ENCODE results near the gene PAX8. TPM values are rescaled to one million over a fixed set of nuclear protein-coding genes. Genes with fewer than 3 reads are reported as not detected.

The PAX8 gene
- total and polyA plus RNA-seq, 2 experiments from 2014 or later = 5.8 to 13.1 TPM

- H3K36me3 ChIP-seq (ENCODE audit: low read depth) = no peaks in the 10 kb centered on the region
- no peak for DNase-seq
- H3K27ac ChIP-seq = no peak overlapping the region
- no peak overlapping the region for H3K4me3 ChIP-seq
- 28 to 43% methylated on average over 5 of the region's 5 CpGs for WGBS, 2 experiments (ENCODE audit: low coverage in 1 of 2, low lambda C conversion rate in 2 of 2, missing lambda C conversion rate in 2 of 2)
- no peaks in the 10 kb centered on the region for H3K9me2 ChIP-seq (ENCODE audit: insufficient read depth)
- H3K9ac ChIP-seq = no peak overlapping the region
- H3F3A ChIP-seq (ENCODE audit: insufficient read depth) = no peaks in the 10 kb centered on the region; the same call in 1 of the 2 replicates
- in situ Hi-C loops (cut with MboI) = loop anchor here (25.0 kb wide), 1 partner anchor 90 kb away; no protein-coding TSS in a partner anchor
- H3K27me3 ChIP-seq (replicated peaks; ENCODE audit: insufficient read depth) = peaks cover 51% of the 10 kb centered on the region
- no peaks in the 10 kb centered on the region for H3K9me3 ChIP-seq (ENCODE audit: low read depth)
- no peaks in the 10 kb centered on the region for H4K20me1 ChIP-seq (ENCODE audit: insufficient read depth)
- no peaks in the 10 kb centered on the region for H3K79me2 ChIP-seq (ENCODE audit: insufficient read depth)
- no peak overlapping the region for H3K4me2 ChIP-seq (ENCODE audit: unreplicated experiment)
- TF ChIP-seq EZH2phosphoT487 (IDR thresholded peaks at IDR 0.05; ENCODE audit: insufficient read depth, low read depth) (no peak), EZH2 (IDR thresholded peaks at IDR 0.05; ENCODE audit: insufficient read depth, poor library complexity, severe bottlenecking) (no peak)
- H3K4me1 ChIP-seq (ENCODE audit: insufficient read depth) = no peaks in the 10 kb centered on the region
- no peak overlapping the region for H2AFZ ChIP-seq
These were observed 6.2 kb downstream of the PAX8 start for GRCh38 chr2:113272477-113272876.

DNA sequence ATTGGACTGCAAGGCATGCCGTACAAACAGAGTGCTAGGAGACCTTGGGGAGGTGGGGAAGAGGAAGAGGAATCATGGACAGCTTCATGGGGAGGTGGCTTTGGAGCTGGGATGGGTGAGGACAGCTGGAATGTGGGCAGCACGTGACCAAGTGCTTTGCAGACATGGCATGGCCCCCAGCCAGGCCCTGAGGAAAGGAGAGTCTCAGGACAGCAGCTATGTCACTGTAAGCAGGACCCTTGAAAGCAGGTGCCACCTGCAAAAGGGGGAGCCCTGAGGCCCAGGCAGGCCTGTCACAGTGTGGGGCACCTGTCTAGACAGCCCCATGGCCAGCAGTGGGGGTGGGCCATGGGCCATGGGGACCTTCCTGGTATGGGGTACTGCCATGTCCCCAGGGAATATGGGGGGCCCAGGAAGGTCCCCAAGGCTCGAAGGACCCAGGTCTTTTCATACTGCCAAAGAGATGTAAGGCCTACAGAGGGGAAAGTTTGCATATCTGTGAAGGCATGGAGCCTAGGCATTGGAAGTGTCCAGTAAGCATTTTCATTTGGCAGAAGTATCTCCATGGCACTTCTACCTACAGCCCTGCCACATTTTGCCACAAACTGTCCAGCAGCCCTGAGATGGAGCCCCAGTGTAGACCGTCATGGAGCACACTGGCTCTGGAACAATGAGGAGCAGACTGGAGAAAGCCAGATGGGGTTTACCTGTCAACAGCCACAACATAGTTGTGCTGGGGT, 9.9 kb downstream of the PAX8 start:
- Histone ChIP-seq H4K20me1 (ENCODE audit: insufficient read depth) (no peaks in the 10 kb centered on the region), H3F3A (ENCODE audit: insufficient read depth) (no peaks in the 10 kb centered on the region), H3K27me3 (replicated peaks; ENCODE audit: insufficient read depth) (peaks cover 14% of the 10 kb centered on the region), H3K4me3 (no peak overlapping the region), H3K9ac (no peak overlapping the region), H3K27ac (no peak overlapping the region), H3K79me2 (ENCODE audit: insufficient read depth) (no peaks in the 10 kb centered on the region), H3K36me3 (ENCODE audit: low read depth) (0 out of 2 replicates have a peak, but pooled peaks cover 4% of the 10 kb centered on the region), H3K9me3 (ENCODE audit: low read depth) (no peaks in the 10 kb centered on the region), H2AFZ (no peak overlapping the region), H3K4me1 (ENCODE audit: insufficient read depth) (no peaks in the 10 kb centered on the region), H3K9me2 (ENCODE audit: insufficient read depth) (no peaks in the 10 kb centered on the region), H3K4me2 (ENCODE audit: unreplicated experiment) (no peak overlapping the region)
- TF ChIP-seq EZH2 (IDR thresholded peaks at IDR 0.05; ENCODE audit: insufficient read depth, poor library complexity, severe bottlenecking) (no peak), EZH2phosphoT487 (IDR thresholded peaks at IDR 0.05; ENCODE audit: insufficient read depth, low read depth) (no peak)
- no peak for DNase-seq
- in situ Hi-C loops (cut with MboI) = loop anchor here (25.0 kb wide), 1 partner anchor 94 kb away; no protein-coding TSS in a partner anchor
- WGBS, 2 experiments (ENCODE audit: low coverage in 1 of 2, low lambda C conversion rate in 2 of 2, missing lambda C conversion rate in 2 of 2) = 79 to 86% methylated on average over 4 of the region's 4 CpGs

DNA sequence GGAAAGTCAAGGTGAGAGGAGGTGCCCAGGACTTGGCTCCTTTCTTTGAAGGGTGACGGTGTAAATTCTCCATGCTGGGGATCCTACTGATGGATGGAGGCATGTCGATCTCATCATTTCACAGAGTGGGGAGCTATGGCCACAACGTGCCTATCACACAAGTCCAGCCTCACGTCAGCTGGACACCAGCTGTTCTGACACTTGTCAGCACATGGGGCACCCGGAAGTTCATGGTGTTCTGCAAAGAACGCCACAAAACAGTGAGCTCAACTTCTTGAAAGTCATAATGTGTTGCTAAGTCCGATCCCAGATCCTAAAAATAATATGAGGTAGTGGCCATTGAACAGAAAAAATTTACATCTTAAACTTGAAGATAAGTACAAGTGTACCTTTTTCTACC, 12.3 kb downstream of the PAX8 start:
- in situ Hi-C loops (cut with MboI) = loop anchor here (25.0 kb wide), 1 partner anchor 96 kb away; no protein-coding TSS in a partner anchor
- no peaks in the 10 kb centered on the region for H3K9me2 ChIP-seq (ENCODE audit: insufficient read depth)
- no peak overlapping the region for H3K9ac ChIP-seq
- no peaks in the 10 kb centered on the region for H3K79me2 ChIP-seq (ENCODE audit: insufficient read depth)
- no peak for DNase-seq
- no peaks in the 10 kb centered on the region; the same call in 1 of the 2 replicates for H3K27me3 ChIP-seq (replicated peaks; ENCODE audit: insufficient read depth)
- 41 to 49% methylated on average over 7 of the region's 7 CpGs for WGBS, 2 experiments (ENCODE audit: low coverage in 1 of 2, low lambda C conversion rate in 2 of 2, missing lambda C conversion rate in 2 of 2)
- no peaks in the 10 kb centered on the region for H3F3A ChIP-seq (ENCODE audit: insufficient read depth)
- H3K4me1 ChIP-seq (ENCODE audit: insufficient read depth) = no peaks in the 10 kb centered on the region
- no peak for TF ChIP-seq EZH2 (IDR thresholded peaks at IDR 0.05; ENCODE audit: insufficient read depth, poor library complexity, severe bottlenecking)
- no peak for TF ChIP-seq EZH2phosphoT487 (IDR thresholded peaks at IDR 0.05; ENCODE audit: insufficient read depth, low read depth)
- H3K4me3 ChIP-seq = no peak overlapping the region
- no peaks in the 10 kb centered on the region for H4K20me1 ChIP-seq (ENCODE audit: insufficient read depth)
- H3K4me2 ChIP-seq (ENCODE audit: unreplicated experiment) = no peak overlapping the region
- no peak overlapping the region for H2AFZ ChIP-seq
- no peaks in the 10 kb centered on the region for H3K9me3 ChIP-seq (ENCODE audit: low read depth)
- H3K27ac ChIP-seq = no peak overlapping the region
- 0 out of 2 replicates have a peak, but pooled peaks cover 10% of the 10 kb centered on the region for H3K36me3 ChIP-seq (ENCODE audit: low read depth)

- no peaks in the 10 kb centered on the region for H3K9me2 ChIP-seq (ENCODE audit: insufficient read depth)
- H3K4me1 ChIP-seq (ENCODE audit: insufficient read depth) = no peaks in the 10 kb centered on the region
- H3K27me3 ChIP-seq (replicated peaks; ENCODE audit: insufficient read depth) = no peaks in the 10 kb centered on the region
- H3K4me3 ChIP-seq = no peak overlapping the region
- H3K27ac ChIP-seq = no peak overlapping the region
- in situ Hi-C loops (cut with MboI) = loop anchor here (25.0 kb wide), 1 partner anchor 97 kb away; no protein-coding TSS in a partner anchor
- no peaks in the 10 kb centered on the region for H4K20me1 ChIP-seq (ENCODE audit: insufficient read depth)
- H3K36me3 ChIP-seq (ENCODE audit: low read depth) = peaks cover 10% of the 10 kb centered on the region; the same call in 1 of the 2 replicates
- WGBS, 2 experiments (ENCODE audit: low coverage in 1 of 2, low lambda C conversion rate in 2 of 2, missing lambda C conversion rate in 2 of 2) = 71 to 80% methylated on average over 9 of the region's 9 CpGs
- no peaks in the 10 kb centered on the region for H3K9me3 ChIP-seq (ENCODE audit: low read depth)
- no peak overlapping the region for H3K4me2 ChIP-seq (ENCODE audit: unreplicated experiment)
- H3K9ac ChIP-seq = no peak overlapping the region
- no peaks in the 10 kb centered on the region for H3F3A ChIP-seq (ENCODE audit: insufficient read depth)
- DNase-seq = no peak
- no peaks in the 10 kb centered on the region for H3K79me2 ChIP-seq (ENCODE audit: insufficient read depth)
- no peak overlapping the region for H2AFZ ChIP-seq
- TF ChIP-seq EZH2phosphoT487 (IDR thresholded peaks at IDR 0.05; ENCODE audit: insufficient read depth, low read depth) (no peak), EZH2 (IDR thresholded peaks at IDR 0.05; ENCODE audit: insufficient read depth, poor library complexity, severe bottlenecking) (no peak)
These were observed 13.9 kb downstream of the PAX8 start for GRCh38 chr2:113264713-113265403.

Measured in GM23248 (cell line).